SK-N-SH (cell line): Measurements from ENCODE around the gene HS6ST1. TPM values are rescaled to one million over a fixed set of nuclear protein-coding genes. Genes with fewer than 3 reads are reported as not detected.
A peak's percentile ranks its signal among the peaks of the same experiment; 100 is the strongest.

Experiments used
- CTCF ChIA-PET: fragments of 300-600, 350-600 bp; formaldehyde crosslinking; extraction: SDS; loops from one replicate; lab custom pipeline; 2021; lab: Yijun Ruan, JAX
- POLR2A ChIA-PET: fragments of 350-600 bp; sonication (Branson Sonifier 250); formaldehyde crosslinking; extraction: SDS; loops from one replicate; lab custom pipeline; 2020; ENCODE audit warnings: antibody characterized with exemption, inconsistent platforms; lab: Yijun Ruan, JAX
- DNase-seq: peaks from one replicate; pipeline ENCODE4 v3.0.0; 2012
- H2AFZ ChIP-seq: fragments of 200-600 bp; sonication (generic); 2 replicates; pipeline ENCODE4 v1.8.1; 2016; ENCODE audit warnings: antibody characterized with exemption, mild to moderate bottlenecking, low read depth
- H3F3A ChIP-seq: fragments of 200-600 bp; sonication (generic); replicated peaks from 2 replicates; pipeline ENCODE3; 2016; ENCODE audit warnings: antibody characterized with exemption, mild to moderate bottlenecking; ENCODE audit not compliant: insufficient read depth
- H3K27ac ChIP-seq, 2 experiments: fragments of 200-500 bp in 1 of 2; fragments of 200-600 bp in 1 of 2; sonication (Bioruptor generic) in 1 of 2; sonication (generic), shearing (Covaris generic) in 1 of 2; 2 replicates each; pipeline versions ENCODE4 v1.5.1 to v1.6.1; 2014 to 2016; ENCODE audit warnings: low read depth in 2 of 2, inconsistent platforms in 1 of 2, low read length in 1 of 2, mild to moderate bottlenecking in 1 of 2, mixed read lengths in 1 of 2
- H3K27me3 ChIP-seq: fragments of 200-600 bp; sonication (generic), shearing (Covaris generic); 2 replicates; pipeline ENCODE4 v1.6.1; 2016; ENCODE audit warnings: mixed run types; ENCODE audit not compliant: insufficient read depth
- H3K36me3 ChIP-seq, 2 experiments: fragments of 200-500 bp in 1 of 2; fragments of 200-600 bp in 1 of 2; sonication (Bioruptor generic) in 1 of 2; sonication (generic) in 1 of 2; replicated peaks in 1 of 2; 2 replicates each; pipeline versions ENCODE3 to v1.5.1; 2014 to 2016; ENCODE audit warnings: low read length in 1 of 2, mild to moderate bottlenecking in 1 of 2; ENCODE audit not compliant: insufficient read depth in 2 of 2, control insufficient read depth in 1 of 2
- H3K4me1 ChIP-seq, 2 experiments: fragments of 200-500 bp in 1 of 2; fragments of 200-600 bp in 1 of 2; sonication (Bioruptor generic) in 1 of 2; sonication (generic), shearing (Covaris generic) in 1 of 2; 2 replicates each; pipeline versions ENCODE4 v1.5.1 to v1.6.1; 2014 to 2016; ENCODE audit warnings: low read depth in 1 of 2, low read length in 1 of 2, mixed run types in 1 of 2; ENCODE audit not compliant: insufficient read depth in 2 of 2, control insufficient read depth in 1 of 2
- H3K4me2 ChIP-seq: fragments of 200-600 bp; sonication (generic), shearing (Covaris generic); 2 replicates; pipeline ENCODE4 v1.6.1; 2017; ENCODE audit warnings: mixed run types
- H3K4me3 ChIP-seq, 2 experiments: fragments of 200-500 bp in 1 of 2; fragments of 200-600 bp in 1 of 2; sonication (Bioruptor generic) in 1 of 2; sonication (generic), shearing (Covaris generic) in 1 of 2; 2 replicates each; pipeline versions ENCODE4 v1.5.1 to v1.8.1; 2014 to 2016; ENCODE audit warnings: low read depth in 2 of 2, inconsistent platforms in 1 of 2, low read length in 1 of 2, mild to moderate bottlenecking in 1 of 2, mixed read lengths in 1 of 2, moderate library complexity in 1 of 2
- H3K79me2 ChIP-seq: fragments of 200-600 bp; sonication (generic); 2 replicates; pipeline ENCODE4 v1.8.1; 2017; ENCODE audit warnings: mild to moderate bottlenecking; ENCODE audit not compliant: insufficient read depth
- H3K9ac ChIP-seq: fragments of 200-600 bp; sonication (generic); 2 replicates; pipeline ENCODE4 v1.6.1; 2017; ENCODE audit warnings: mixed run types
- H3K9me2 ChIP-seq: fragments of 200-600 bp; sonication (generic); 2 replicates; pipeline ENCODE4 v1.6.1; 2017; ENCODE audit warnings: mixed run types
- H3K9me3 ChIP-seq: fragments of 200-600 bp; sonication (generic); 2 replicates; pipeline ENCODE4 v1.6.1; 2017; ENCODE audit warnings: mixed run types, mild to moderate bottlenecking, moderate library complexity
- H4K20me1 ChIP-seq: fragments of 200-600 bp; sonication (generic); 2 replicates; pipeline ENCODE4 v1.6.1; 2017; ENCODE audit warnings: mild to moderate bottlenecking, mixed run types; ENCODE audit not compliant: insufficient read depth
- CHD2 ChIP-seq: fragments of 150-350 bp; IDR thresholded peaks from 2 replicates; pipeline ENCODE4 v1.6.1; 2018; ENCODE audit warnings: low read length; ENCODE audit not compliant: partially characterized antibody
- EP300 ChIP-seq, 2 experiments: IDR thresholded peaks; 2 replicates each; pipeline versions ENCODE4 v1.4.0 to v1.6.1; 2012; ENCODE audit warnings: borderline replicate concordance in 1 of 2, low read depth in 1 of 2, low read length in 1 of 2
- FOXJ3 ChIP-seq: sonication (generic); formaldehyde crosslinking; IDR thresholded peaks from 2 replicates; pipeline ENCODE4 v1.5.1; 2020; ENCODE audit warnings: mild to moderate bottlenecking, missing genetic modification reagents
- GABPA ChIP-seq: IDR thresholded peaks from 2 replicates; pipeline ENCODE4 v1.4.0; 2012; ENCODE audit warnings: low read depth, mild to moderate bottlenecking
- JUND ChIP-seq: IDR thresholded peaks from 2 replicates; pipeline ENCODE4 v1.4.0; 2012
- MEF2A ChIP-seq: IDR thresholded peaks from 2 replicates; pipeline ENCODE4 v1.4.0; 2012; ENCODE audit warnings: low read depth, borderline replicate concordance
- MXI1 ChIP-seq: IDR thresholded peaks from 2 replicates; pipeline ENCODE4 v1.6.1; 2012; ENCODE audit warnings: mild to moderate bottlenecking, low read depth, low read length, improper control_type of control experiment
- NFIC ChIP-seq: IDR thresholded peaks from 2 replicates; pipeline ENCODE4 v1.4.0; 2012; ENCODE audit warnings: borderline replicate concordance
- NRF1 ChIP-seq: IDR thresholded peaks from 2 replicates; pipeline ENCODE4 v1.6.1; 2012; ENCODE audit warnings: low read depth, mild to moderate bottlenecking, low read length
- RAD21 ChIP-seq: IDR thresholded peaks from 2 replicates; pipeline ENCODE4 v1.6.1; 2012; ENCODE audit warnings: mild to moderate bottlenecking, low read length
- TCF12 ChIP-seq: IDR thresholded peaks from 2 replicates; pipeline ENCODE4 v1.4.0; 2012
- TEAD4 ChIP-seq: IDR thresholded peaks from 2 replicates; pipeline ENCODE4 v1.4.0; 2012; ENCODE audit warnings: mild to moderate bottlenecking, borderline replicate concordance; ENCODE audit not compliant: insufficient read depth
- YY1 ChIP-seq: IDR thresholded peaks from 2 replicates; pipeline ENCODE4 v1.4.0; 2012; ENCODE audit warnings: low read depth, mild to moderate bottlenecking
- WGBS: methylation state at CpG from one replicate; pipeline ENCODE4 v1.1.6; 2017; ENCODE audit warnings: low lambda C conversion rate; 5-methylcytosine and 5-hydroxymethylcytosine counted together
- polyA plus RNA-seq, 3 experiments: library from polyadenylated mRNA; depleted of rRNA; stranded (reverse); fragments of >200 nt; gene quantifications; 2 replicates each; pipeline ENCODE4 v1.2.3, GENCODE V29; 2012
- TF ChIP-seq, protein P1 (sequence below): IDR thresholded peaks from 2 replicates; pipeline ENCODE4; 2012
- TF ChIP-seq, protein P2 (sequence below): fragments of 200-600 bp; sonication (generic); IDR thresholded peaks from 2 replicates; pipeline ENCODE4 v1.6.1; 2017; ENCODE audit warnings: antibody characterized with exemption, mild to moderate bottlenecking, moderate library complexity
- TF ChIP-seq, protein P3 (sequence below): IDR thresholded peaks from 2 replicates; pipeline ENCODE4 v1.4.0; 2012; ENCODE audit warnings: low read depth
- TF ChIP-seq, protein P4 (sequence below): fragments of 150-350 bp; IDR thresholded peaks from 2 replicates; pipeline ENCODE4 v1.6.1; 2017; ENCODE audit warnings: antibody characterized with exemption, low read length, low read depth, borderline replicate concordance

HS6ST1 gene
- polyA plus RNA-seq, 1 of the 3 experiments (the other 2 are of a cell fraction): 5.9 TPM

DNA sequence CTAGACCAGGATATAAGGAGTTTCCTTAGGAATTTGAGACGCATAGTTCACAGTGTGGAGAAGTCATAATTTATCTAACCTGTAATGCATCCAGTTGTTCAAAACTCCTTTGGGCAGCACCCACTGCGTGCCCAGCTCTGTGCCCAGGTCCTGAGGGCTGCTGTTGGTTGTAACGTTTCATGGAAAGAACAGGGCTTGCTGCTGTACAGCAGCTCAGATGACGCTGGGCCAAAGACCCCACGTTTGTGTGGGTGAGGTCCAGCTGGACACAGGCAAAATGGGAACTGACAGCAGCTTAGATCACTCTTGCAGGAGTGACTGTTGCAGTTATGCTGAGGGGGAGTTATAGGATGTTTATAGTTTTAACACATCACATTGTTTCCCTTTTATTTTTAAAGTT, 30.0 kb upstream of the HS6ST1 start:
- Histone ChIP-seq H3K4me2 (no peak overlapping the region), H3K9me2 (no peaks in the 10 kb centered on the region), H3K4me1 (peaks cover 9 to 25% of the 10 kb centered on the region in 2 experiments; a peak in 2 of 4 replicates), H3K9me3 (no peaks in the 10 kb centered on the region), H3F3A (no peaks in the 10 kb centered on the region), H3K36me3 (no peaks in the 10 kb centered on the region), H3K27ac (peak overlapping the region in 1 of 2 experiments; percentile 92; a peak in 2 of 4 replicates), H3K79me2 (no peaks in the 10 kb centered on the region), H3K27me3 (no peaks in the 10 kb centered on the region), H4K20me1 (no peaks in the 10 kb centered on the region), H2AFZ (no peak overlapping the region), H3K9ac (no peak overlapping the region), H3K4me3 (no peak overlapping the region)
- WGBS: 67% methylated on average over 4 of the region's 5 CpGs
- CTCF ChIA-PET: interaction anchor here (0.7 to 1.2 kb wide), 3 partner anchors 9 to 96 kb away, joined by 3 to 5 read pairs (median 4); no protein-coding TSS in a partner anchor
- TF ChIP-seq CHD2 (no peak), JUND (no peak), TCF12 (no peak), GABPA (no peak), TEAD4 (no peak), NFIC (no peak), MEF2A (no peak)
- TF ChIP-seq, protein P1, sequence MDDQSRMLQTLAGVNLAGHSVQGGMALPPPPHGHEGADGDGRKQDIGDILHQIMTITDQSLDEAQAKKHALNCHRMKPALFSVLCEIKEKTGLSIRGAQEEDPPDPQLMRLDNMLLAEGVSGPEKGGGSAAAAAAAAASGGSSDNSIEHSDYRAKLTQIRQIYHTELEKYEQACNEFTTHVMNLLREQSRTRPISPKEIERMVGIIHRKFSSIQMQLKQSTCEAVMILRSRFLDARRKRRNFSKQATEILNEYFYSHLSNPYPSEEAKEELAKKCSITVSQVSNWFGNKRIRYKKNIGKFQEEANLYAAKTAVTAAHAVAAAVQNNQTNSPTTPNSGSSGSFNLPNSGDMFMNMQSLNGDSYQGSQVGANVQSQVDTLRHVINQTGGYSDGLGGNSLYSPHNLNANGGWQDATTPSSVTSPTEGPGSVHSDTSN: no peak
- TF ChIP-seq, protein P2, sequence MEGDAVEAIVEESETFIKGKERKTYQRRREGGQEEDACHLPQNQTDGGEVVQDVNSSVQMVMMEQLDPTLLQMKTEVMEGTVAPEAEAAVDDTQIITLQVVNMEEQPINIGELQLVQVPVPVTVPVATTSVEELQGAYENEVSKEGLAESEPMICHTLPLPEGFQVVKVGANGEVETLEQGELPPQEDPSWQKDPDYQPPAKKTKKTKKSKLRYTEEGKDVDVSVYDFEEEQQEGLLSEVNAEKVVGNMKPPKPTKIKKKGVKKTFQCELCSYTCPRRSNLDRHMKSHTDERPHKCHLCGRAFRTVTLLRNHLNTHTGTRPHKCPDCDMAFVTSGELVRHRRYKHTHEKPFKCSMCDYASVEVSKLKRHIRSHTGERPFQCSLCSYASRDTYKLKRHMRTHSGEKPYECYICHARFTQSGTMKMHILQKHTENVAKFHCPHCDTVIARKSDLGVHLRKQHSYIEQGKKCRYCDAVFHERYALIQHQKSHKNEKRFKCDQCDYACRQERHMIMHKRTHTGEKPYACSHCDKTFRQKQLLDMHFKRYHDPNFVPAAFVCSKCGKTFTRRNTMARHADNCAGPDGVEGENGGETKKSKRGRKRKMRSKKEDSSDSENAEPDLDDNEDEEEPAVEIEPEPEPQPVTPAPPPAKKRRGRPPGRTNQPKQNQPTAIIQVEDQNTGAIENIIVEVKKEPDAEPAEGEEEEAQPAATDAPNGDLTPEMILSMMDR: no peak
- TF ChIP-seq, protein P3, sequence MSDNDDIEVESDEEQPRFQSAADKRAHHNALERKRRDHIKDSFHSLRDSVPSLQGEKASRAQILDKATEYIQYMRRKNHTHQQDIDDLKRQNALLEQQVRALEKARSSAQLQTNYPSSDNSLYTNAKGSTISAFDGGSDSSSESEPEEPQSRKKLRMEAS: no peak
- TF ChIP-seq, protein P4, sequence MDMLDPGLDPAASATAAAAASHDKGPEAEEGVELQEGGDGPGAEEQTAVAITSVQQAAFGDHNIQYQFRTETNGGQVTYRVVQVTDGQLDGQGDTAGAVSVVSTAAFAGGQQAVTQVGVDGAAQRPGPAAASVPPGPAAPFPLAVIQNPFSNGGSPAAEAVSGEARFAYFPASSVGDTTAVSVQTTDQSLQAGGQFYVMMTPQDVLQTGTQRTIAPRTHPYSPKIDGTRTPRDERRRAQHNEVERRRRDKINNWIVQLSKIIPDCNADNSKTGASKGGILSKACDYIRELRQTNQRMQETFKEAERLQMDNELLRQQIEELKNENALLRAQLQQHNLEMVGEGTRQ: no peak
- POLR2A ChIA-PET: interaction anchor here (0.6 kb wide), 1 partner anchor 30 kb away, joined by 4 read pairs; no protein-coding TSS in a partner anchor
- no peak for DNase-seq

DNA sequence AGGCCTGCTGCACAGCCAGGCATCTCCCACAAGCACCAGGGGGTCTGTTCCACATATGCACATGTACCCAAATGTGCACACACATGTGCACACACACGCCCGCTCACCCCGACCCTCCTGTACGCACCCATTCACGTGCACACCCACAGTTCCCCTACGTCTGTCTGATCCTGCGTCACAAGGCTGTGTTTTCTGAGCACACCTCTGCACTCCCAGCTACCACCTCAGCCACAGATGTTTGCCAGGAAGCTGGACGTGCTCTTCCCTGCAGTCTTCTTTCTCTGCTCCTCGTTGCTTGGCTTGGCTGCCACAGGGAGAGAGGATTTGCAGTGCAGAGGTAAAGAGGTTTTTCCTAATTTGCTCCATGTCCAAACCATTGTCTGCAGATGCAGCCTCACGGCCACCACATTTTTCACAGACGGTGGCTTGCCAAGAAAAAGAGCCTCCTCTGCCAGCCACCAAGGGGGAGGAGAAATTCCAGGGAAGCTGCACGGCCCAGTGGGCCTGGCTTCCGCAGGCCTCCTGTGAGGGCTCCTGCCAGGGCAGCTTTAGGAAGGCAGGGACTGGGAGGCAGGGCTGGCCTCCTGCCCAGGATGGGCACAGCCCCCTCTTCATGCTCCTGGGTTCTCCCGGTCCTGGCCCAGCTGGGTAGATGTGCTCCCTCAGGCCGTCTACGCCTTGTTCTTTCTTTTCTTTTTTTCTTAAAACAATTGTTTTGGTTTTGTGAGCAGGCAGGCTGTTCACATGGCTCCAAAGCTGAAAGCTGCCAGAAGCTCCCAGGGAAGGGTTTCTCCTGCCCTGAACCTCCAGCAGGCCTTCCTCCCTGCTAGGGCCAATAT, 29.3 kb upstream of the HS6ST1 start:
- H3K4me2 ChIP-seq: 0 out of 2 replicates have a peak overlapping the region, but pooled peaks have one; percentile 17
- CTCF ChIA-PET: interaction anchor here (0.7 to 1.2 kb wide), 4 partner anchors 9 to 96 kb away, joined by 3 to 5 read pairs (median 4); no protein-coding TSS in a partner anchor
- no peak overlapping the region for H3K4me3 ChIP-seq
- 50% methylated on average over 14 of the region's 16 CpGs for WGBS
- H4K20me1 ChIP-seq: no peaks in the 10 kb centered on the region
- H2AFZ ChIP-seq: peak overlapping the region; percentile 72; the same call in 1 of the 2 replicates
- DNase-seq: peak; percentile 85
- H3K9ac ChIP-seq: no peak overlapping the region
- POLR2A ChIA-PET: interaction anchor here (0.6 to 1.3 kb wide), 4 partner anchors 14 to 102 kb away, joined by 3 to 6 read pairs (median 4); no protein-coding TSS in a partner anchor
- H3F3A ChIP-seq: no peaks in the 10 kb centered on the region
- H3K4me1 ChIP-seq: peaks cover 9 to 25% of the 10 kb centered on the region in 2 experiments; a peak in 2 of 4 replicates
- TF ChIP-seq EP300 (IDR thresholded peaks at IDR 0.05; ENCODE audit: borderline replicate concordance in 1 of 2, low read depth in 1 of 2, low read length in 1 of 2): 0 out of 4 replicates have a peak, but pooled peaks of 1 of the 2 experiments have one; percentile 24
- TF ChIP-seq GABPA: no peak
- 0 out of 2 replicates have a peak, but pooled peaks have one; percentile 14 for TF ChIP-seq FOXJ3
- TF ChIP-seq MXI1: 0 out of 2 replicates have a peak, but pooled peaks have one; percentile 25
- TF ChIP-seq NFIC: peak; percentile 5; the same call in 1 of the 2 replicates
- no peak for TF ChIP-seq NRF1
- peak; percentile 9 for TF ChIP-seq CHD2
- peak; percentile 20; the same call in 1 of the 2 replicates for TF ChIP-seq RAD21
- TF ChIP-seq YY1: no peak
- H3K79me2 ChIP-seq: no peaks in the 10 kb centered on the region
- H3K36me3 ChIP-seq: no peaks in the 10 kb centered on the region
- H3K9me2 ChIP-seq: no peaks in the 10 kb centered on the region
- H3K27ac ChIP-seq: peak overlapping the region in 1 of 2 experiments; percentile 92; a peak in 2 of 4 replicates
- no peaks in the 10 kb centered on the region for H3K27me3 ChIP-seq
- H3K9me3 ChIP-seq: no peaks in the 10 kb centered on the region
